H1 (cell line): ENCODE measurements around the gene SOX13.

ENCODE experiments used
- ASH2L ChIP-seq: fragments of 200-600, 300-600 bp; sonication (generic); IDR thresholded peaks from one replicate; pipeline ENCODE4 v1.7.1; 2017; ENCODE audit warnings: low read length
- BCL11A ChIP-seq, 2 experiments: IDR thresholded peaks; one replicate each; pipeline ENCODE4 v1.6.1; 2011; ENCODE audit warnings: low read depth in 2 of 2, low read length in 2 of 2, mild to moderate bottlenecking in 2 of 2
- CBX5 ChIP-seq: fragments of 300-800, 300-1000 bp; sonication (generic); IDR thresholded peaks from 2 replicates; pipeline ENCODE4 v1.7.1; 2016; ENCODE audit warnings: antibody characterized with exemption, low read length, low read depth
- EP300 ChIP-seq, 2 experiments: IDR thresholded peaks; 1 replicate in 1 of 2; 2 replicates in 1 of 2; pipeline ENCODE4 v1.6.1; 2011 to 2012; ENCODE audit warnings: low read depth in 2 of 2, low read length in 2 of 2, mild to moderate bottlenecking in 2 of 2, borderline replicate concordance in 1 of 2, inconsistent platforms in 1 of 2, moderate library complexity in 1 of 2
- EZH2 ChIP-seq: fragments of 200-600 bp; sonication (generic); IDR thresholded peaks from 2 replicates; pipeline ENCODE4 v1.7.1; 2012; ENCODE audit warnings: low read depth, mild to moderate bottlenecking, moderate library complexity, low read length, inconsistent platforms; ENCODE audit not compliant: severe bottlenecking
- JUND ChIP-seq: IDR thresholded peaks from 2 replicates; pipeline ENCODE4 v1.6.1; 2011; ENCODE audit warnings: mild to moderate bottlenecking, improper control_type of control experiment, low read length
- KDM1A ChIP-seq: fragments of 200-600, 300-600 bp; sonication (generic); IDR thresholded peaks from 2 replicates; pipeline ENCODE4 v1.7.1; 2016; ENCODE audit warnings: mild to moderate bottlenecking, low read length, borderline replicate concordance
- MAFK ChIP-seq: IDR thresholded peaks from 2 replicates; pipeline ENCODE4 v1.6.1; 2012; ENCODE audit warnings: low read depth, mild to moderate bottlenecking, improper control_type of control experiment, low read length
- NRF1 ChIP-seq: IDR thresholded peaks from 2 replicates; pipeline ENCODE4 v1.6.1; 2011; ENCODE audit warnings: mild to moderate bottlenecking, low read depth, low read length, improper control_type of control experiment
- TCF12 ChIP-seq: IDR thresholded peaks from 2 replicates; pipeline ENCODE4 v1.6.1; 2011; ENCODE audit warnings: low read depth, mild to moderate bottlenecking, low read length
- TF ChIP-seq, protein P1 (sequence below), 3 experiments: IDR thresholded peaks; 1 replicate in 2 of 3; 2 replicates in 1 of 3; pipeline versions ENCODE4 v1.5.1 to v1.6.1; 2011; ENCODE audit warnings: low read length in 3 of 3, mild to moderate bottlenecking in 3 of 3, inconsistent platforms in 2 of 3, low read depth in 1 of 3, moderate library complexity in 1 of 3; ENCODE audit not compliant: insufficient read depth in 1 of 3; ENCODE audit errors: control extremely low read depth in 1 of 3

DNA sequence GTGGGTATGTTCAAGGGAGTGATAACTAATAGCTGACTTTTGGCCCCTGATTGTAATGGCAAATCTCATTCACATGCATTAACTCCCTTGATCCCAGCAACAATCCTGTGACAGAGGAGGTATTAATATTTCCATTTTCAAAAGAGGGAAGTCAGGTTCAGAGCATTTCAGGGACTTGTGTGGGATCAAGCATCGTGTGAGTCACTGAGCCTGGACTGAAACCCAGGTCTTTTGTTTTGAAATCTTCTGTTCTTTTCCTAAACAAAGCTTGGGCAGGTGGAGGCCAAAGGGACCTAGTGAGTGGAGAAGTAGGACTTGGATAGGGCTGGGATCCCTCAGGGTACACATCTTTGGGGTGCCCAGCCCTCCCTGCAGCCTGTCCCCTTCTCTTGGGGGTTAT lies 41.0 kb downstream of the SOX13 start:
- TF ChIP-seq, protein P1, sequence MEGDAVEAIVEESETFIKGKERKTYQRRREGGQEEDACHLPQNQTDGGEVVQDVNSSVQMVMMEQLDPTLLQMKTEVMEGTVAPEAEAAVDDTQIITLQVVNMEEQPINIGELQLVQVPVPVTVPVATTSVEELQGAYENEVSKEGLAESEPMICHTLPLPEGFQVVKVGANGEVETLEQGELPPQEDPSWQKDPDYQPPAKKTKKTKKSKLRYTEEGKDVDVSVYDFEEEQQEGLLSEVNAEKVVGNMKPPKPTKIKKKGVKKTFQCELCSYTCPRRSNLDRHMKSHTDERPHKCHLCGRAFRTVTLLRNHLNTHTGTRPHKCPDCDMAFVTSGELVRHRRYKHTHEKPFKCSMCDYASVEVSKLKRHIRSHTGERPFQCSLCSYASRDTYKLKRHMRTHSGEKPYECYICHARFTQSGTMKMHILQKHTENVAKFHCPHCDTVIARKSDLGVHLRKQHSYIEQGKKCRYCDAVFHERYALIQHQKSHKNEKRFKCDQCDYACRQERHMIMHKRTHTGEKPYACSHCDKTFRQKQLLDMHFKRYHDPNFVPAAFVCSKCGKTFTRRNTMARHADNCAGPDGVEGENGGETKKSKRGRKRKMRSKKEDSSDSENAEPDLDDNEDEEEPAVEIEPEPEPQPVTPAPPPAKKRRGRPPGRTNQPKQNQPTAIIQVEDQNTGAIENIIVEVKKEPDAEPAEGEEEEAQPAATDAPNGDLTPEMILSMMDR (IDR thresholded peaks at IDR 0.05; ENCODE audit: control extremely low read depth in 1 of 3, insufficient read depth in 1 of 3, low read depth in 1 of 3, low read length in 3 of 3): no peak
- TF ChIP-seq MAFK (no peak), ASH2L (no peak), CBX5 (no peak), EP300 (IDR thresholded peaks at IDR 0.05; ENCODE audit: borderline replicate concordance in 1 of 2, low read depth in 2 of 2, low read length in 2 of 2) (no peak), EZH2 (no peak), JUND (no peak), NRF1 (no peak), KDM1A (no peak), TCF12 (no peak), BCL11A (IDR thresholded peaks at IDR 0.05; ENCODE audit: low read depth in 2 of 2, low read length in 2 of 2) (no peak)
